ENCODE measurements around the gene HOXD11.

DNA sequence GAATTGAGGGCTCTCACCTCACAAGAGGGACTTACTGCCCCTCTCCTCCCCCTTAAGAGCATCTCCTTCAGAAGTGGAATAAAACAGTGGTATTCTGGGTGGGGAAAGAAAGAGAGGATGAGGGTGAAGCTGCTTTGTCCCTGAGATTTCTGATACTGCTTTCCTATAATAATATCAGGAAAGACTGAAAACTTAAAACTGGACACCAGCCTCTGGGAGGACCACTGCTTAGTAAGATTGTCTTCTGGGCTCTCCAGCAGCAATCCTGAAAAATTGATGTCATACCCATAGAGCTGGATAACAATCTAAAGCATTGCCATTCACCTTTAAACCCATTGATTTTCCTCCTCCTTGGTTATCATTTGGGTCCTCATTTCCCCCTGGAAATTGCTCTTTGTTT lies 39.6 kb downstream of the HOXD11 start:
- TF ChIP-seq, protein P1, sequence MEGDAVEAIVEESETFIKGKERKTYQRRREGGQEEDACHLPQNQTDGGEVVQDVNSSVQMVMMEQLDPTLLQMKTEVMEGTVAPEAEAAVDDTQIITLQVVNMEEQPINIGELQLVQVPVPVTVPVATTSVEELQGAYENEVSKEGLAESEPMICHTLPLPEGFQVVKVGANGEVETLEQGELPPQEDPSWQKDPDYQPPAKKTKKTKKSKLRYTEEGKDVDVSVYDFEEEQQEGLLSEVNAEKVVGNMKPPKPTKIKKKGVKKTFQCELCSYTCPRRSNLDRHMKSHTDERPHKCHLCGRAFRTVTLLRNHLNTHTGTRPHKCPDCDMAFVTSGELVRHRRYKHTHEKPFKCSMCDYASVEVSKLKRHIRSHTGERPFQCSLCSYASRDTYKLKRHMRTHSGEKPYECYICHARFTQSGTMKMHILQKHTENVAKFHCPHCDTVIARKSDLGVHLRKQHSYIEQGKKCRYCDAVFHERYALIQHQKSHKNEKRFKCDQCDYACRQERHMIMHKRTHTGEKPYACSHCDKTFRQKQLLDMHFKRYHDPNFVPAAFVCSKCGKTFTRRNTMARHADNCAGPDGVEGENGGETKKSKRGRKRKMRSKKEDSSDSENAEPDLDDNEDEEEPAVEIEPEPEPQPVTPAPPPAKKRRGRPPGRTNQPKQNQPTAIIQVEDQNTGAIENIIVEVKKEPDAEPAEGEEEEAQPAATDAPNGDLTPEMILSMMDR (IDR thresholded peaks at IDR 0.05; ENCODE audit: extremely low read depth in 1 of 2, insufficient read depth in 1 of 2, low read depth in 1 of 2, low read length in 2 of 2), result no peak
- TF ChIP-seq EZH2 (IDR thresholded peaks at IDR 0.05; ENCODE audit: borderline replicate concordance, low read depth, low read length, severe bottlenecking), result no peak

All from endothelial cell of umbilical vein (primary cell).